SK-MEL-5 (cell line): ENCODE results near the gene CIAO3. TPM values are rescaled to one million over a fixed set of nuclear protein-coding genes. Genes with fewer than 3 reads are reported as not detected.
"Not testable (repeated sequence)": the region's sequence is repeated elsewhere in the genome, so short reads cannot be mapped to it uniquely, and the experiment has no call there.

ENCODE experiments used
- DNase-seq: peaks from one replicate; pipeline ENCODE4 v3.0.0-alpha.2; 2016; ENCODE audit warnings: low read depth, low spot score
- in situ Hi-C: cut with HindIII; loops from 2 replicates; pipeline ENCODE4 v1.10.0; 2016; ENCODE audit warnings: low sequenced_read_pairs, high pct_unique_total_duplicates, low pct_unique_long_range_greater_than_20kb
- total RNA-seq: library from RNA; depleted of rRNA; stranded (reverse); fragments of >200 nt; shearing (Covaris generic); gene quantifications from 2 replicates; pipeline ENCODE4 v1.2.3, GENCODE V29; 2014

Gene CIAO3
- total RNA-seq, 1 experiment from 2014 or later = 34.3 TPM

GRCh38 chr16:778447-778846 is 37.6 kb upstream of the CIAO3 start:
- in situ Hi-C loops = no loop called here
- DNase-seq = no peak

DNA sequence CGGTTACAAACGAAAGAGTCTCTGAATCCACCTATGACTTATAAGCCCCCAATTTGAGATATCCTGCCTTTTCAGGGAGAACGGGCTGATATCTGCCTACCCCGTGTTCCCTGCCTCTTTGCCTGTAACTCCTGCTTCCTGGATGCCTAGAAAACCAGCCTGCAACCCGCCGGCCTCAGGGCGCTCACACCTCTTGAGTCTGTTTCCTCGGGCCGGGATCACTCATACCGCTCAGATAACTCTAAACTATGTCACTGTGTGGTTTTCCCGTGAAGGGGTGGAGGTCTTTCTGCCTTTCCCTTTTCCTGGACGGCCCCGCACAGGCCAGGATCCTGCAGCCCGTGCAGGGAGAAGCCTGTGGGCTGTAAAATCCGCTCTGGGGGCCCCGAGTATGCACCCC is 37.0 kb upstream of the CIAO3 start:
- in situ Hi-C loops = no loop called here
- no peak for DNase-seq

DNA sequence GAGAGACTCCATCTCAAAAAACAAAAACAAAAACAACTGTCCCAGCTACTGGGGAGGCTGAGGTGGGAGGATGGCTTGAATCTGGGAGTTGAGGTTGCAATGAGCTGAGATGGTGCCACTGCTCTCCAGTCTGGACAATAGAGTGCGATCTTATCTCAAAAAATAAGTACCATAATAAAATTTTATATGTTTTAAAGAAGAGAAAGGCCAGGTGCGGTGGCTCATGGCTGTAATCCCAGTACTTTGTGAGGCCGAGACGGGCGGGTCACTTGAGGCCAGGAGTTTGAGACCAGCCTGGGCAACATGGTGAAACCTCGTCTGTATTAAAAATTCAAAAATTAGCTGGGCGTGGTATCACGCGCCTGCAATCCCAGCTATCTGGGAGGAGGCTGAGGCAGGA is 36.0 kb upstream of the CIAO3 start:
- in situ Hi-C loops = no loop called here
- DNase-seq = no peak

- in situ Hi-C loops = not testable (repeated sequence)
Observed at GRCh38 chr16:776298-776697, 35.5 kb upstream of the CIAO3 start.

DNA sequence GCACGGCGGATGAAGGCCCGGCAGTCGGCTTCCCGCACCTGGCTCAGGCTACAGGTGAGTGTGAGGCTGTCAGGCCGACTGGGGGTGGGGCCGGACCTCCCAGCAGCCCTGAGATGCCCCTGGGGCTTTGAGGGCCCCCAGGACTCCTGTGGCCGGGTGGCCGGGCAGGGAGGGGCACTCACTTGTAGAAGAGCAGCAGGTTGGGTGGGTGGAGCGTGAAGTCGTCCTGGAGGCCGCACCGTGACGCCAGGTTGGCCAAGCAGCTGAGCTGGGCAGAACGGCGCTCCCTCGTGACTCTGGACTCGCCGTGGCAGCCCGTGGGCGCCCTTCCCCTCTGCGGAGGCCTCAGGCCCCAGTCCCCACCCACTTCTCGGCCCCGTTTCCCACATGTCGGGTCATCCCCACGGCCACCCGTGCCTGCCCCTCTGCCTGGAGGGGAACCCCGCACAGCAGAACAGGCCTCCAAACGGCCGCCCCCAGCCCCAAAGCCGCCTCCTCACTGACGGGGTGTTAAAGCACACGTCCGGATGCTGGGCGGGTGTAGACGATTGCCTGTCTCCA is 34.5 kb upstream of the CIAO3 start:
- in situ Hi-C loops = no loop called here
- no peak for DNase-seq

More at GRCh38 chr16:776298-776697, 35.5 kb upstream of the CIAO3 start:
- not testable (repeated sequence) for DNase-seq

DNA sequence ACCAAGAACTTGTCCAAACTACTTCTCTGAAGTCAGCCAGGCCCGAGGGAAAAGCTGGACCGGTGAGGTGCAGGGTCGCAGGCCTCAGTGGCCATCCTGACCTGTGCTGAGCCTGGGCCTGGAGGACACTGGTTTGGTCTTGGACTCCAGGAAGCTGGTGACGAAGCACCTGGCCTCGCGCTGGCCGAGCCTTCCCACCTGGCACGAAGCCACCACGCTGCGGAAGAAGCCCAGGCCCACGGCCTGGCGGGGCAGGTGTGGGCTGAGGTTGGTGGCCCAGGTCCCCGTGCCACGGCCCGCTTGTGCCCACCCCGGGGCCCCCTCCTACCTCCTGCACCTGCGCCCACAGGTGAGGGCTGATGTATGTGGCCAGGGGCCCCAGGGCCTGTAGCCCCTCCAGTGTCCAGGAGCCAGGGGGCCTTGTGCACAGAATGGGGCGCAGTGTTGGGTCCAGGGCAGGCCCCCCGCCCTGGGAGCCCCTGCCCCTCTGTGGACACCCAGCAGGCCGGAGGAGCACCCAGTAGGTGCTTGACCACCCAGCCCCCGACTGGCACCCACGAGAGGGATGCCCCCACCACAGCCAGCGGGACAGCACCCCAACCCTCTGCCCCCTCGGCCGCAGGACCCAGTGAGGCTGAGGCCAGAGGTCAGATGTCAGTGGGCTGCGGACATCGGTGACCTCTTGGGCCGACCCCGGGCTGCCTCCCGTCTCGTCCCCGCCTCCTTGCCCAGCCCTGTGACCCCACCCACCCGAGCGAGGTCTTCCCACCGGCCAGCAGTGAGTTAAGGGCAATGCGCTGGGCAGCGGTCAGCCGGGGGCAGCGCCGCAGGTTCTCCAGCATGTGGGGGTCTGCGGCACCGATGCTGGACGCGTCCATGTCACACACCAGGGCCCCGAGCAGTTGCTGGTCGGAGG is 33.5 kb upstream of the CIAO3 start:
- DNase-seq = no peak
- in situ Hi-C loops = no loop called here

DNA sequence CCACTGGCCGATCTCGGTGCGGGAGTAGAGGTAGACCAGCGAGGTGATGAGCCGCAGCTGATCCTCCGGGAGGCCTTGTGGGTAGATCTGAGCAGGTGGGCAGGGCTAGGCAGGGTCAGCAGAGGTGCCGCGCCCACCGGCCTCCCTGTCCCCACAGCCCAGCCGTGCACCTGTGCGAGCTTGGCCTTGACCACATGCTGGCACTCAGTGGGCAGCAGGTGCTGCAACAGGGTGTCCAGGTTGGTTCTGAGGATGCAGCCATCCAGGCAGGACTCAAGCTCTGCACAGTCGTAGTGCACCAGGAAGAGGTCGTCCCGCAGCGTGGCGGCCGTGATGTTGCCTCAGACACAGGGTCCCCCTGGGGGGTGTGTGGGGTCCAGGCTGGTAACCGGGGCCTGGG is 32.2 kb upstream of the CIAO3 start:
- in situ Hi-C loops = no loop called here
- no peak for DNase-seq

- DNase-seq = no peak
- in situ Hi-C loops = no loop called here
Observed at GRCh38 chr16:770411-770810, 29.6 kb upstream of the CIAO3 start.

DNA sequence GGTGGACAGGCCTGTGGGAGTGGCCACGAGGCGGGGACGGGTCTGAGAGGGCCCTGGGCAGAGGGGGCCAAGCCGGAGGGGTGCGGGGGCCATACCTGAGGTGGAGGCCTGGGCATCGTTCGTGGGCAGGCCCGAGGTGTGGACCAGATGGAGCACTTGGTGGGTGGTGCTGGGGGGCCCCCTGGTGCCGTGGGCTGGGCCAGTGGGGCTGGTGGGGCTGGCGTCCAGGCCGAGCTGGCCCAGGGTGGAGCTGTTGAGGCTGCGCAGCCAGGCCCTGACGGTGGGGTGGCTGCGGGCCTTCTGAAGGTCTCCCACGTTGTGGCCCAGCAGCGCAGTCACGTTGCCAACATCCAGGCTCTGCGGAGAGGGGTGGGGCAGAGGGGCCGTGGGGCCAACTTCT is 29.1 kb upstream of the CIAO3 start:
- DNase-seq = no peak
- in situ Hi-C loops = no loop called here

GRCh38 chr16:769184-769784 is 28.5 kb upstream of the CIAO3 start:
- DNase-seq = no peak

GRCh38 chr16:768428-768827 is 27.6 kb upstream of the CIAO3 start:
- no peak for DNase-seq
- in situ Hi-C loops = no loop called here

More at GRCh38 chr16:769184-769784, 28.5 kb upstream of the CIAO3 start:
- in situ Hi-C loops = no loop called here

- DNase-seq = no peak
- in situ Hi-C loops = no loop called here
Observed at GRCh38 chr16:767743-768235, 27.0 kb upstream of the CIAO3 start.

DNA sequence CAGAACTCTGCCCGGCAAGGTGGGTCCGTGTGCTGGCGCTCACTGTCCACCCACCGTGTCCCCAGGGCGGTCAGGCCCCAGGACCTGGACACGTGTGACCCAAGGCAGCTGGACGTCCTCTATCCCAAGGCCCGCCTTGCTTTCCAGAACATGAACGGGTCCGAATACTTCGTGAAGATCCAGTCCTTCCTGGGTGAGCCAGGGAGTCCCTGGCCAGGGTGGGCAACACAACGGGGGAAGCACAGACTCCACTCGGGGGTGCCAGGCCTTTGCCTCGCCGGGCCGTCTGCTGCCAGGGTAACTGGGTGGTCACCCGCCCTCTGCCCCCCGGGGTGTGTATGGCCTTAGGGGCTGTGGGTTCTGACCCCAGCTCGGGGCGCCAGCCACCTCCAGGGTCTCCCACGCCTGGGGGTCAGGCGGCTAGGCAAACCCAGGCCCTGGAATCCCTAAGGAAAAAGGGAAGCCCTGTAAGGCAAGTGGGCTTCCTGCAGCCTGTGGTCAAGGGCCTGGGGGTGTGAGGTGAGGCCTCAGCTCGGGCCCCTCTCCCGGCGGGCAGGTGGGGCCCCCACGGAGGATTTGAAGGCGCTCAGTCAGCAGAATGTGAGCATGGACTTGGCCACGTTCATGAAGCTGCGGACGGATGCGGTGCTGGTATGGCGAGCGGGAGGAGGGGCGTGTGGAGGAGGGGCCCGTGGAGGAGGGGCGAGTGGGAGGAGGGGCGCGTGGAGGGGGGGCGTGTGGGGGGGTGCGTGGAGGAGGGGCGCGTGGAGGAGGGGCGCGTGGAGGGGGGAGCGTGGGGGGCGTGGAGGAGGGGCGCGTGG is 26.2 kb upstream of the CIAO3 start:
- in situ Hi-C loops = no loop called here

DNA sequence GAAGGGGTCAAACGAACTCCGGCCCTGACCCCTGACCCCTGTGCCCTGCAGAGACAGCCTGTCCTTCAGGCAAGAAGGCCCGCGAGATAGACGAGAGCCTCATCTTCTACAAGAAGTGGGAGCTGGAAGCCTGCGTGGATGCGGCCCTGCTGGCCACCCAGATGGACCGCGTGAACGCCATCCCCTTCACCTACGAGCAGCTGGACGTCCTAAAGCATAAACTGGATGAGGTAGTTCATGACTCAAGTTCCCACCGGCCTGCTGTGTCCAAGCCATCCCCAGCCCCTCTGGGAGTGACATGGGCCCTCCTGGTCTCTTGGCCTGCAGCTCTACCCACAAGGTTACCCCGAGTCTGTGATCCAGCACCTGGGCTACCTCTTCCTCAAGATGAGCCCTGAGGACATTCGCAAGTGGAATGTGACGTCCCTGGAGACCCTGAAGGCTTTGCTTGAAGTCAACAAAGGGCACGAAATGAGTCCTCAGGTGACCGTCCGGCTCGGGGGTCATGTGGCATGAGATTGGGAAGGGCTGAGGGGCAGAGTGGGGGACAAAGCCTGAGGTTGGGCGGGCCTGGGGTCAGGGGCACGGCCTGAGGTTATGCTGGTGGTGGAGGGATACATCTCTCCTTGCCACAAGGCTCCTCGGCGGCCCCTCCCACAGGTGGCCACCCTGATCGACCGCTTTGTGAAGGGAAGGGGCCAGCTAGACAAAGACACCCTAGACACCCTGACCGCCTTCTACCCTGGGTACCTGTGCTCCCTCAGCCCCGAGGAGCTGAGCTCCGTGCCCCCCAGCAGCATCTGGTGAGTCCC is 25.4 kb upstream of the CIAO3 start:
- in situ Hi-C loops = no loop called here

More for the DNA sequence above, 26.2 kb upstream of the CIAO3 start:
- DNase-seq = no peak

DNA sequence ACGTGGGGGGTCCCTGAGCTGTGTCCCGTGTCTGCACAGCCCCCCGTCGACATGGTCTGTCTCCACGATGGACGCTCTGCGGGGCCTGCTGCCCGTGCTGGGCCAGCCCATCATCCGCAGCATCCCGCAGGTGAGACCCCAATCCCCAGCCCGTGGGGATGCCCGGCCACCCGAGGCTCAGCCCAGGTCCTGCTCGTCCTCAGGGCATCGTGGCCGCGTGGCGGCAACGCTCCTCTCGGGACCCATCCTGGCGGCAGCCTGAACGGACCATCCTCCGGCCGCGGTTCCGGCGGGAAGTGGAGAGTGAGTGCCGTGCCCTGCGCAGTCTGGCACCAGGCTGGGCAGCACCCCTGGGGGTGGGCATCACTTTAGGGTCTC is 24.7 kb upstream of the CIAO3 start:
- in situ Hi-C loops = no loop called here

More for the DNA sequence above, 25.4 kb upstream of the CIAO3 start:
- no peak for DNase-seq

DNA sequence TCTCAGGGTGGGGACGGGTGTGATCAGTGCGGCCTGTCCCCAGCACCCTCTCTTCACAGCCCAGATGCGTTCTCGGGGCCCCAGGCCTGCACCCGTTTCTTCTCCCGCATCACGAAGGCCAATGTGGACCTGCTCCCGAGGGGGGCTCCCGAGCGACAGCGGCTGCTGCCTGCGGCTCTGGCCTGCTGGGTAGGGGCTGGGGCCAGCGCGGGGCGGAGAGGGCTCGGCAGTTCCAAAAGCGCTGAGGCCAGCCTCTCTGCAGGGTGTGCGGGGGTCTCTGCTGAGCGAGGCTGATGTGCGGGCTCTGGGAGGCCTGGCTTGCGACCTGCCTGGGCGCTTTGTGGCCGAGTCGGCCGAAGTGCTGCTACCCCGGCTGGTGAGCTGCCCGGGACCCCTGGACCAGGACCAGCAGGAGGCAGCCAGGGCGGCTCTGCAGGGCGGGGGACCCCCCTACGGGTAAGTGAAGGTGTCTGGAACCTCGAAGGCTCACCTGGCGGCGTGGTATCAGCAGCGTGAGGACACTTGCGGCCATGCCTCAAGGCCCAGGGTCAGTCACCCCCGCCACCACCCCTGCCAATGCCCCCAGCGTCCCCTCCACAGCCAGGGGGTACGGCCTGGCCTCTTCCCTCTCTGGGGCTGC is 24.2 kb upstream of the CIAO3 start:
- in situ Hi-C loops = no loop called here
- no peak for DNase-seq

More for the DNA sequence above, 24.7 kb upstream of the CIAO3 start:
- DNase-seq = no peak
